HepG2 (cell line): ENCODE results near the gene RNASE8. TPM values are rescaled to one million over a fixed set of nuclear protein-coding genes. Genes with fewer than 3 reads are reported as not detected.

Experiments
- FOXP1 ChIP-seq, 2 experiments: fragments of 450-650 bp in 1 of 2; IDR thresholded peaks; 2 replicates each; pipeline ENCODE4 v1.6.1; 2017 to 2018; ENCODE audit warnings: antibody characterized with exemption in 1 of 2
- GATAD2A ChIP-seq: IDR thresholded peaks from 2 replicates; pipeline ENCODE4 v1.6.1; 2016
- KAT2B ChIP-seq: fragments of 150-350 bp; IDR thresholded peaks from 2 replicates; pipeline ENCODE4 v1.6.1; 2014; ENCODE audit warnings: low read depth, low read length, borderline replicate concordance
- MXI1 ChIP-seq: IDR thresholded peaks from 3 replicates; pipeline ENCODE4 v1.6.1; 2012; ENCODE audit warnings: low read depth, low read length, inconsistent platforms, borderline replicate concordance
- MZF1 ChIP-seq: sonication (generic); formaldehyde crosslinking; IDR thresholded peaks from 2 replicates; pipeline ENCODE4 v1.8.1; 2023; ENCODE audit warnings: mild to moderate bottlenecking, missing genetic modification reagents, borderline replicate concordance
- PHF8 ChIP-seq: sonication (generic); formaldehyde crosslinking; IDR thresholded peaks from 2 replicates; pipeline ENCODE4 v1.5.0; 2020; ENCODE audit warnings: missing genetic modification reagents
- SETDB1 ChIP-seq: sonication (generic); formaldehyde crosslinking; IDR thresholded peaks from 2 replicates; pipeline ENCODE4 v1.5.1; 2020; ENCODE audit warnings: missing genetic modification reagents, mild to moderate bottlenecking, borderline replicate concordance
- SRSF1 ChIP-seq: fragments of 200-400 bp; formaldehyde crosslinking; optimal IDR thresholded peaks from 2 replicates; pipeline ENCODE3; 2017; ENCODE audit warnings: mild to moderate bottlenecking, low read depth, low read length, moderate library complexity
- ZEB1 ChIP-seq: IDR thresholded peaks from 2 replicates; pipeline ENCODE4 v1.6.1; 2012; ENCODE audit warnings: mild to moderate bottlenecking, low read depth, inconsistent platforms; ENCODE audit not compliant: insufficient replicate concordance
- ZNF331 ChIP-seq: sonication (generic); formaldehyde crosslinking; IDR thresholded peaks from 2 replicates; pipeline ENCODE4 v1.4.0; 2020; ENCODE audit warnings: missing genetic modification reagents
- ZNF720 ChIP-seq: sonication (generic); formaldehyde crosslinking; IDR thresholded peaks from 2 replicates; pipeline ENCODE4 v1.4.0; 2020; ENCODE audit warnings: missing genetic modification reagents
- ZNF878 ChIP-seq: sonication (generic); formaldehyde crosslinking; IDR thresholded peaks from 2 replicates; pipeline ENCODE4 v1.8.1; 2023; ENCODE audit warnings: mild to moderate bottlenecking, missing genetic modification reagents, moderate library complexity
- polyA plus RNA-seq, 8 experiments: library from polyadenylated mRNA; depleted of rRNA in 3 of 8; stranded (reverse) in 7 of 8; unstranded in 1 of 8; fragments of >200 nt; fragmentation: Illumina TruSeq in 4 of 8; extraction: Trizol in 4 of 8; gene quantifications; 2 replicates each; pipeline versions ENCODE4 v1.2.1 to v1.2.3, GENCODE V29; 2011 to 2016; ENCODE audit warnings: low read depth in 4 of 8, missing spikeins in 1 of 8, mixed read lengths in 1 of 8; ENCODE audit not compliant: insufficient read depth in 1 of 8
- total RNA-seq, 5 experiments: library from RNA; depleted of rRNA; stranded (reverse); fragments of >200 nt; fragmentation: Illumina TruSeq; extraction: Trizol; gene quantifications; 2 replicates each; pipeline ENCODE4 v1.2.3, GENCODE V29; 2016; ENCODE audit warnings: low read depth in 1 of 5
- TF ChIP-seq, protein P1 (sequence below): sonication (generic); formaldehyde crosslinking; IDR thresholded peaks from 2 replicates; pipeline ENCODE4 v1.4.0; 2020; ENCODE audit warnings: mild to moderate bottlenecking, missing genetic modification reagents
- TF ChIP-seq, protein P2 (sequence below), 2 experiments: fragments of 450-650 bp in 1 of 2; sonication (generic) in 1 of 2; formaldehyde crosslinking in 1 of 2; IDR thresholded peaks; 2 replicates each; pipeline versions ENCODE4 v1.6.1 to v1.8.0; 2016 to 2022; ENCODE audit warnings: antibody characterized with exemption in 1 of 2, mild to moderate bottlenecking in 1 of 2, missing genetic modification reagents in 1 of 2
- TF ChIP-seq, protein P3 (sequence below): sonication (generic); formaldehyde crosslinking; IDR thresholded peaks from 2 replicates; pipeline ENCODE4 v1.8.1; 2023; ENCODE audit warnings: mild to moderate bottlenecking, moderate library complexity, missing genetic modification reagents
- TF ChIP-seq, protein P4 (sequence below): sonication (generic); formaldehyde crosslinking; IDR thresholded peaks from 2 replicates; pipeline ENCODE4 v1.8.0; 2023; ENCODE audit warnings: mild to moderate bottlenecking, missing genetic modification reagents
- TF ChIP-seq, protein P5 (sequence below): IDR thresholded peaks from 2 replicates; pipeline ENCODE4 v1.6.1; 2016

Gene RNASE8
- total and polyA plus RNA-seq, 2 of the 13 experiments (the other 11 are each of a cell fraction or from before 2014, with no cell fraction given) = not detected

DNA sequence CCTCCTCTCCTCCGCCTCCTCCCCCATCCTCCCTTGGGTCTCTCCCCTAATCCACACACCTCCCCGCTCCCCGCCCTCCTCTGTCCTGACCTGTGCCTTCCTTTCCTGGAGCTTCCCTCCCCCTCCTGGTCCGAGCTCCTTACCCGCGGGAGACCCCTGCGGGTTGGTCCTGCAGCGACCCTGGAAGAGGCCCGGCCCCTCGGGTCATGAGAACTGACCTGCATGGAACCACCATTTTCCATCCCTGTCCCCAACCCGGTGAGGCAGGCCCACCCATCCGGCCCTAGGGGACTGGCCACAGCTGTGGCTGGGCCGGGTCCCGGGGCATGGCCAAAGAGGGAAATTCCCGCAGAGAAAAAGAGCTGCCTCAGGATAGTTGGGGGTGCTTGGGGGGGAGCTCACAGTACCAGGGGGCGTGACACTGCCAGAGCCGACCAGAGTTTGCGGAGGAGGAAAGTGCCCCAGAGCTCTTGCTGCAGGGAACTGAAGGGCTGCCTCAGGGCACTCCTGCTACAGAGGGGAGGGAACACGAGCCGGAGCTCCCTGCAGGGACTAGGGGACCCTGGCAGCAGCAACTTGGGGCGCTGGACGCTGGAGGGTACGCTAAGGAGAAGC, 13.1 kb downstream of the RNASE8 start (continued):
- TF ChIP-seq GATAD2A = no peak
- TF ChIP-seq, protein P1, sequence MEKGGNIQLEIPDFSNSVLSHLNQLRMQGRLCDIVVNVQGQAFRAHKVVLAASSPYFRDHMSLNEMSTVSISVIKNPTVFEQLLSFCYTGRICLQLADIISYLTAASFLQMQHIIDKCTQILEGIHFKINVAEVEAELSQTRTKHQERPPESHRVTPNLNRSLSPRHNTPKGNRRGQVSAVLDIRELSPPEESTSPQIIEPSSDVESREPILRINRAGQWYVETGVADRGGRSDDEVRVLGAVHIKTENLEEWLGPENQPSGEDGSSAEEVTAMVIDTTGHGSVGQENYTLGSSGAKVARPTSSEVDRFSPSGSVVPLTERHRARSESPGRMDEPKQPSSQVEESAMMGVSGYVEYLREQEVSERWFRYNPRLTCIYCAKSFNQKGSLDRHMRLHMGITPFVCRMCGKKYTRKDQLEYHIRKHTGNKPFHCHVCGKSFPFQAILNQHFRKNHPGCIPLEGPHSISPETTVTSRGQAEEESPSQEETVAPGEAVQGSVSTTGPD (CRISPR knock-in tag) = no peak; the same call in 1 of the 2 replicates
- TF ChIP-seq, protein P2, sequence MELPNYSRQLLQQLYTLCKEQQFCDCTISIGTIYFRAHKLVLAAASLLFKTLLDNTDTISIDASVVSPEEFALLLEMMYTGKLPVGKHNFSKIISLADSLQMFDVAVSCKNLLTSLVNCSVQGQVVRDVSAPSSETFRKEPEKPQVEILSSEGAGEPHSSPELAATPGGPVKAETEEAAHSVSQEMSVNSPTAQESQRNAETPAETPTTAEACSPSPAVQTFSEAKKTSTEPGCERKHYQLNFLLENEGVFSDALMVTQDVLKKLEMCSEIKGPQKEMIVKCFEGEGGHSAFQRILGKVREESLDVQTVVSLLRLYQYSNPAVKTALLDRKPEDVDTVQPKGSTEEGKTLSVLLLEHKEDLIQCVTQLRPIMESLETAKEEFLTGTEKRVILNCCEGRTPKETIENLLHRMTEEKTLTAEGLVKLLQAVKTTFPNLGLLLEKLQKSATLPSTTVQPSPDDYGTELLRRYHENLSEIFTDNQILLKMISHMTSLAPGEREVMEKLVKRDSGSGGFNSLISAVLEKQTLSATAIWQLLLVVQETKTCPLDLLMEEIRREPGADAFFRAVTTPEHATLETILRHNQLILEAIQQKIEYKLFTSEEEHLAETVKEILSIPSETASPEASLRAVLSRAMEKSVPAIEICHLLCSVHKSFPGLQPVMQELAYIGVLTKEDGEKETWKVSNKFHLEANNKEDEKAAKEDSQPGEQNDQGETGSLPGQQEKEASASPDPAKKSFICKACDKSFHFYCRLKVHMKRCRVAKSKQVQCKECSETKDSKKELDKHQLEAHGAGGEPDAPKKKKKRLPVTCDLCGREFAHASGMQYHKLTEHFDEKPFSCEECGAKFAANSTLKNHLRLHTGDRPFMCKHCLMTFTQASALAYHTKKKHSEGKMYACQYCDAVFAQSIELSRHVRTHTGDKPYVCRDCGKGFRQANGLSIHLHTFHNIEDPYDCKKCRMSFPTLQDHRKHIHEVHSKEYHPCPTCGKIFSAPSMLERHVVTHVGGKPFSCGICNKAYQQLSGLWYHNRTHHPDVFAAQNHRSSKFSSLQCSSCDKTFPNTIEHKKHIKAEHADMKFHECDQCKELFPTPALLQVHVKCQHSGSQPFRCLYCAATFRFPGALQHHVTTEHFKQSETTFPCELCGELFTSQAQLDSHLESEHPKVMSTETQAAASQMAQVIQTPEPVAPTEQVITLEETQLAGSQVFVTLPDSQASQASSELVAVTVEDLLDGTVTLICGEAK (IDR thresholded peaks at IDR 0.05) = no peak
- TF ChIP-seq, protein P2 (CRISPR knock-in tag; IDR thresholded peaks at IDR 0.05) = peak; percentile 69
- peak; percentile 64 for TF ChIP-seq PHF8
- no peak for TF ChIP-seq SETDB1 (CRISPR knock-in tag)
- TF ChIP-seq KAT2B = no peak
- TF ChIP-seq ZNF720 = no peak
- no peak for TF ChIP-seq ZNF878 (CRISPR knock-in tag)
- TF ChIP-seq SRSF1 = peak; percentile 57
- no peak for TF ChIP-seq ZEB1
- TF ChIP-seq FOXP1 (IDR thresholded peaks at IDR 0.05) = no peak
- no peak for TF ChIP-seq FOXP1 (CRISPR knock-in tag; IDR thresholded peaks at IDR 0.05)
- TF ChIP-seq ZNF331 = no peak
- no peak for TF ChIP-seq MZF1
- TF ChIP-seq, protein P3, sequence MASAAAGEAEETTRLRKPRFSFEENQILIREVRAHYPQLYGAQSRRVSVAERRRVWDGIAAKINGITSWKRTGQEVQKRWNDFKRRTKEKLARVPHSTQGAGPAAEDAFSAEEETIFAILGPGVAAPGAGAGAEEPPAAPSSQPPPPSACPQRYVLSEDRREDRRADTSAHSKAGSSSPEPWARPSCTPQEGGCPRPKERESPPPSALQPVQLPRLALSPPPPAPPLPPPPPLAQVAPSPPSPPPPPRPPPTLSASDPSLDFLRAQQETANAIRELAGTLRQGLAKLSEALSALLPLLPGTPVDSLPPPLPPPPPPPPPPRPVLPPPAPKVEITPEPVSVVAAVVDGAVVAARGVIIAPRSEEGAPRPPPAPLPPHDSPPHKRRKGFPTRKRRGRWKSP = peak; percentile 38; the same call in 1 of the 2 replicates
- TF ChIP-seq, protein P4, sequence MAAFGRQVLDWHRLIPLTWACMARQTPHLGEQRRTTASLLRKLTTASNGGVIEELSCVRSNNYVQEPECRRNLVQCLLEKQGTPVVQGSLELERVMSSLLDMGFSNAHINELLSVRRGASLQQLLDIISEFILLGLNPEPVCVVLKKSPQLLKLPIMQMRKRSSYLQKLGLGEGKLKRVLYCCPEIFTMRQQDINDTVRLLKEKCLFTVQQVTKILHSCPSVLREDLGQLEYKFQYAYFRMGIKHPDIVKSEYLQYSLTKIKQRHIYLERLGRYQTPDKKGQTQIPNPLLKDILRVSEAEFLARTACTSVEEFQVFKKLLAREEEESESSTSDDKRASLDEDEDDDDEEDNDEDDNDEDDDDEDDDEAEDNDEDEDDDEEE (CRISPR knock-in tag) = no peak
- TF ChIP-seq, protein P5, sequence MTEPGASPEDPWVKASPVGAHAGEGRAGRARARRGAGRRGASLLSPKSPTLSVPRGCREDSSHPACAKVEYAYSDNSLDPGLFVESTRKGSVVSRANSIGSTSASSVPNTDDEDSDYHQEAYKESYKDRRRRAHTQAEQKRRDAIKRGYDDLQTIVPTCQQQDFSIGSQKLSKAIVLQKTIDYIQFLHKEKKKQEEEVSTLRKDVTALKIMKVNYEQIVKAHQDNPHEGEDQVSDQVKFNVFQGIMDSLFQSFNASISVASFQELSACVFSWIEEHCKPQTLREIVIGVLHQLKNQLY (CRISPR knock-in tag) = no peak
- TF ChIP-seq MXI1 = no peak
